ENCODE data around the gene TBCC.

GRCh38 chr6:42715871-42716270, 30.0 kb downstream of the TBCC start:
- TF ChIP-seq POLR2A (IDR thresholded peaks at IDR 0.05) (no peak), CTCF (IDR thresholded peaks at IDR 0.05) (no peak), EP300 (IDR thresholded peaks at IDR 0.05) (no peak)

Data from sigmoid colon (tissue), 4 donors.